DND-41 (cell line): Measurements from ENCODE around the gene RALGPS1.

Experiments
- ATAC-seq: fragments of 200-7000 bp; cut with Tn5 transposase; 3 replicates; pipeline ENCODE4 v1.9.1; 2021; ENCODE audit warnings: low read depth; ENCODE audit not compliant: insufficient read depth
- DNase-seq: peaks from one replicate; pipeline ENCODE4 v3.0.0-alpha.2; 2020
- H2AFZ ChIP-seq: 2 replicates; pipeline ENCODE4 v1.6.0; 2012; ENCODE audit warnings: low read depth, low read length
- H3K27ac ChIP-seq: 2 replicates; pipeline ENCODE4 v1.5.1; 2012; ENCODE audit warnings: low read length, inconsistent platforms
- H3K27me3 ChIP-seq: fragments of 200-600 bp; sonication (generic); 2 replicates; pipeline ENCODE4 v1.6.0; 2012; ENCODE audit warnings: low read length, mild to moderate bottlenecking, inconsistent platforms; ENCODE audit not compliant: insufficient read depth, poor library complexity
- H3K36me3 ChIP-seq: 2 replicates; pipeline ENCODE4 v1.5.1; 2012; ENCODE audit warnings: low read length, inconsistent platforms; ENCODE audit not compliant: insufficient read depth
- H3K4me1 ChIP-seq: 2 replicates; pipeline ENCODE4 v1.5.1; 2012; ENCODE audit warnings: mild to moderate bottlenecking, low read length; ENCODE audit not compliant: insufficient read depth
- H3K4me2 ChIP-seq: 2 replicates; pipeline ENCODE4 v1.6.0; 2012; ENCODE audit warnings: mild to moderate bottlenecking, moderate library complexity, low read length, inconsistent platforms; ENCODE audit not compliant: insufficient read depth
- H3K4me3 ChIP-seq, 2 experiments: fragments of 200-600 bp in 1 of 2; shearing (Covaris generic) in 1 of 2; 2 replicates each; pipeline ENCODE4 v1.5.1; 2012 to 2016; ENCODE audit warnings: inconsistent platforms in 2 of 2, low read length in 2 of 2, mild to moderate bottlenecking in 2 of 2, low read depth in 1 of 2, moderate library complexity in 1 of 2
- H3K79me2 ChIP-seq: 2 replicates; pipeline ENCODE4 v1.6.0; 2012; ENCODE audit warnings: low read length, inconsistent platforms; ENCODE audit not compliant: insufficient read depth
- H3K9ac ChIP-seq: 2 replicates; pipeline ENCODE4 v1.6.0; 2012; ENCODE audit warnings: low read depth, mild to moderate bottlenecking, inconsistent platforms, low read length, moderate library complexity
- H3K9me3 ChIP-seq: 2 replicates; pipeline ENCODE4 v1.5.1; 2012; ENCODE audit warnings: low read length, moderate library complexity, mild to moderate bottlenecking, inconsistent platforms; ENCODE audit not compliant: insufficient read depth, severe bottlenecking
- H4K20me1 ChIP-seq: 2 replicates; pipeline ENCODE4 v1.6.0; 2012; ENCODE audit warnings: low read length; ENCODE audit not compliant: insufficient read depth
- EZH2 ChIP-seq: IDR thresholded peaks from 3 replicates; pipeline ENCODE4 v1.6.1; 2012; ENCODE audit warnings: borderline replicate concordance, low read depth, mild to moderate bottlenecking, moderate library complexity, low read length, inconsistent platforms; ENCODE audit not compliant: severe bottlenecking
- TF ChIP-seq, protein P1 (sequence below): IDR thresholded peaks from 2 replicates; pipeline ENCODE4 v1.5.1; 2012; ENCODE audit warnings: borderline replicate concordance, low read length, moderate library complexity, mild to moderate bottlenecking; ENCODE audit not compliant: poor library complexity, severe bottlenecking; ENCODE audit errors: extremely low read depth

RALGPS1 gene

GRCh38 chr9:127205952-127206351 is 291.4 kb downstream of the RALGPS1 start:
- Histone ChIP-seq H3K4me1 (no peaks in the 10 kb centered on the region), H3K4me2 (no peak overlapping the region), H3K9me3 (no peaks in the 10 kb centered on the region), H3K27ac (no peak overlapping the region), H3K4me3 (no peak overlapping the region), H3K79me2 (no peaks in the 10 kb centered on the region), H3K27me3 (peaks cover 31% of the 10 kb centered on the region), H2AFZ (no peak overlapping the region), H3K36me3 (no peaks in the 10 kb centered on the region), H3K9ac (no peak overlapping the region), H4K20me1 (peaks cover 48% of the 10 kb centered on the region)
- DNase-seq (no peak), ATAC-seq (no peak)
- TF ChIP-seq, protein P1, sequence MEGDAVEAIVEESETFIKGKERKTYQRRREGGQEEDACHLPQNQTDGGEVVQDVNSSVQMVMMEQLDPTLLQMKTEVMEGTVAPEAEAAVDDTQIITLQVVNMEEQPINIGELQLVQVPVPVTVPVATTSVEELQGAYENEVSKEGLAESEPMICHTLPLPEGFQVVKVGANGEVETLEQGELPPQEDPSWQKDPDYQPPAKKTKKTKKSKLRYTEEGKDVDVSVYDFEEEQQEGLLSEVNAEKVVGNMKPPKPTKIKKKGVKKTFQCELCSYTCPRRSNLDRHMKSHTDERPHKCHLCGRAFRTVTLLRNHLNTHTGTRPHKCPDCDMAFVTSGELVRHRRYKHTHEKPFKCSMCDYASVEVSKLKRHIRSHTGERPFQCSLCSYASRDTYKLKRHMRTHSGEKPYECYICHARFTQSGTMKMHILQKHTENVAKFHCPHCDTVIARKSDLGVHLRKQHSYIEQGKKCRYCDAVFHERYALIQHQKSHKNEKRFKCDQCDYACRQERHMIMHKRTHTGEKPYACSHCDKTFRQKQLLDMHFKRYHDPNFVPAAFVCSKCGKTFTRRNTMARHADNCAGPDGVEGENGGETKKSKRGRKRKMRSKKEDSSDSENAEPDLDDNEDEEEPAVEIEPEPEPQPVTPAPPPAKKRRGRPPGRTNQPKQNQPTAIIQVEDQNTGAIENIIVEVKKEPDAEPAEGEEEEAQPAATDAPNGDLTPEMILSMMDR, result no peak
- TF ChIP-seq EZH2, result no peak

GRCh38 chr9:127206666-127207065 is 292.1 kb downstream of the RALGPS1 start:
- Histone ChIP-seq H3K36me3 (no peaks in the 10 kb centered on the region), H3K79me2 (no peaks in the 10 kb centered on the region), H3K27me3 (peaks cover 31% of the 10 kb centered on the region), H2AFZ (no peak overlapping the region), H3K4me3 (no peak overlapping the region), H3K9ac (no peak overlapping the region), H3K9me3 (no peaks in the 10 kb centered on the region), H3K27ac (no peak overlapping the region), H3K4me2 (no peak overlapping the region), H3K4me1 (no peaks in the 10 kb centered on the region), H4K20me1 (peaks cover 41% of the 10 kb centered on the region)
- TF ChIP-seq EZH2, result no peak
- TF ChIP-seq, protein P1, result no peak
- ATAC-seq (no peak), DNase-seq (no peak)

GRCh38 chr9:127207734-127208410 is 293.3 kb downstream of the RALGPS1 start:
- H3K9me3 ChIP-seq, result no peaks in the 10 kb centered on the region
- no peak overlapping the region for H2AFZ ChIP-seq
- H3K4me2 ChIP-seq, result no peak overlapping the region
- no peak for TF ChIP-seq EZH2
- TF ChIP-seq, protein P1, result no peak
- no peaks in the 10 kb centered on the region for H3K4me1 ChIP-seq
- no peaks in the 10 kb centered on the region for H3K36me3 ChIP-seq
- no peak overlapping the region for H3K9ac ChIP-seq
- H3K27me3 ChIP-seq, result peaks cover 31% of the 10 kb centered on the region
- H3K27ac ChIP-seq, result no peak overlapping the region
- ATAC-seq (no peak), DNase-seq (no peak)
- H3K4me3 ChIP-seq, result no peak overlapping the region
- peaks cover 39% of the 10 kb centered on the region for H4K20me1 ChIP-seq
- no peaks in the 10 kb centered on the region for H3K79me2 ChIP-seq

GRCh38 chr9:127208416-127208815 is 293.8 kb downstream of the RALGPS1 start:
- Histone ChIP-seq H3K79me2 (no peaks in the 10 kb centered on the region), H2AFZ (no peak overlapping the region), H3K4me1 (no peaks in the 10 kb centered on the region), H3K27me3 (peaks cover 29% of the 10 kb centered on the region), H3K9ac (no peak overlapping the region), H3K36me3 (no peaks in the 10 kb centered on the region), H3K9me3 (no peaks in the 10 kb centered on the region), H4K20me1 (peaks cover 37% of the 10 kb centered on the region), H3K27ac (no peak overlapping the region), H3K4me3 (no peak overlapping the region), H3K4me2 (no peak overlapping the region)
- DNase-seq (no peak), ATAC-seq (no peak)
- TF ChIP-seq EZH2, result no peak
- TF ChIP-seq, protein P1, result no peak
